ENCODE results near the gene WNK4. TPM values are rescaled to one million over a fixed set of nuclear protein-coding genes. Genes with fewer than 3 reads are reported as not detected.
A peak's percentile ranks its signal among the peaks of the same experiment; 100 is the strongest.

WNK4 gene
- total and polyA plus RNA-seq, 8 donors = 1.1 to 30.4 (median 2.7) TPM

DNA sequence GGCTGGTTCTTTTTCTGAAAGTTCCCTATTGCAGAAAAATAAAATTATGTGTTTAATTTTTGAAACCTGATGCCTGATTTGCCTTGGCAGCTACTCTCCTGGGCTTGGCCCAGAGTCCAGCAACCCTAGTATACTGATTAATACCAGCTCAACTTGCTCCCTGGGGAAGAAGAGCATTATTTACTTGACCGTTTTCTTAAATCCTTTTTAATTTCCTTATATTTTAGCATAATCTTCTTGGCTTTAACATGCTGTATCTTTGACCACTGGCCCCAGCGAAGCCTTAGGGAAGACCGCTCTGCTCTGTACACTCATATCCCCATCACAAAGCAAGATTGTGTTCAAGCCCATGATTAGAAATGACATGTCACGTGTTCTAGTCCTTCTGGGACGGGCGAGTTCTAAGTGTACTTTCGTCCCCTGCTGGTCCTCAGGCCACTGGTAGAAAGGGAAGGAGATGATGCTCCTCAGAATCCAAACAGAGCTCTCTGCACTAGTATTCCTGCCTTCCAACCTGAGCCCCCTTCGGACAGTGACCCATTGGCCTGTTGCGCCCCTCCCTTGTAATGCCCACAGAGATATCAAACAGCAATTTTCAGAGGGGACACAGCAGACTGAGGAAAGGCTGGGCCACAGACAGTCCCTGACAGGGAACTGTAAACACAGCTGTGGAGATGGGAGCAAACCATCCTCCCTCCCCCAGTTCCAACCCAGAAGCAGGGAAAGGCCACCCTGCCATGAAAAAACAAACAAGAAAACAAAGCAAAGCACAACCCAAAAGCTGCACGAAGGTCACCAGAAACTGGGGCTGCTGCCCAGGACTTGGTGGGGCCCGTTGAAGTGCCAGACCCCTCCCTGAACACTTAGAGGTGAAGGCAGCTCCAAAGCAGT is 31.3 kb upstream of the WNK4 start:
- no peaks in the 10 kb centered on the region for H3K27me3 ChIP-seq
- peaks cover under 1 to 43% (median 34%) of the 10 kb centered on the region in 4 donors for H3K4me1 ChIP-seq
- peak; percentile 10 to 31 for DNase-seq
- intact Hi-C loops (cut with DNase I; ENCODE audit: low total_unique reads) = no loop called here
- 38 to 64% (median 41%) methylated on average over 11 of the region's 11 CpGs for WGBS, 5 donors
- H3K36me3 ChIP-seq = no peaks in the 10 kb centered on the region
- H3K4me3 ChIP-seq = no peak overlapping the region
- peak overlapping the region; percentile 3 to 64 (median 51) for H3K27ac ChIP-seq
- H3K9me3 ChIP-seq = no peaks in the 10 kb centered on the region
- TF ChIP-seq EP300 (IDR thresholded peaks at IDR 0.05) = no peak
- TF ChIP-seq POLR2AphosphoS5 (IDR thresholded peaks at IDR 0.05) = no peak
- no peak for TF ChIP-seq CTCF (IDR thresholded peaks at IDR 0.05)
- no peak for TF ChIP-seq POLR2A (IDR thresholded peaks at IDR 0.05)

GRCh38 chr17:42750739-42751344 is 29.6 kb upstream of the WNK4 start:
- 37 to 55% (median 42%) methylated on average over 3 of the region's 3 CpGs for WGBS, 5 donors
- H3K27ac ChIP-seq = peak overlapping the region in 3 of 5 donors; percentile 51 to 64 (median 60)
- intact Hi-C loops (cut with DNase I; ENCODE audit: low total_unique reads) = no loop called here
- no peak for TF ChIP-seq CTCF (IDR thresholded peaks at IDR 0.05)
- no peak for TF ChIP-seq POLR2AphosphoS5 (IDR thresholded peaks at IDR 0.05)
- TF ChIP-seq POLR2A (IDR thresholded peaks at IDR 0.05) = no peak
- TF ChIP-seq EP300 (IDR thresholded peaks at IDR 0.05) = no peak
- H3K36me3 ChIP-seq = no peaks in the 10 kb centered on the region
- H3K9me3 ChIP-seq = no peaks in the 10 kb centered on the region
- peaks cover 0 to 35% (median 22%) of the 10 kb centered on the region in 4 donors for H3K4me1 ChIP-seq
- peak in 1 of 2 donors; percentile 49 for DNase-seq
- H3K4me3 ChIP-seq = no peak overlapping the region
- H3K27me3 ChIP-seq = no peaks in the 10 kb centered on the region

- TF ChIP-seq CTCF (IDR thresholded peaks at IDR 0.05) = no peak
- no peak for TF ChIP-seq EP300 (IDR thresholded peaks at IDR 0.05)
- TF ChIP-seq POLR2A (IDR thresholded peaks at IDR 0.05) = no peak
- no peak for TF ChIP-seq POLR2AphosphoS5 (IDR thresholded peaks at IDR 0.05)
- Histone ChIP-seq H3K36me3 (no peaks in the 10 kb centered on the region), H3K9me3 (no peaks in the 10 kb centered on the region), H3K4me3 (no peak overlapping the region), H3K4me1 (peaks cover 0 to 35% (median 22%) of the 10 kb centered on the region in 4 donors), H3K27me3 (no peaks in the 10 kb centered on the region), H3K27ac (no peak overlapping the region)
- DNase-seq = peak in 1 of 2 donors; percentile 27
- intact Hi-C loops (cut with DNase I; ENCODE audit: low total_unique reads) = no loop called here
- WGBS, 5 donors = 61 to 73% (median 68%) methylated on average over 7 of the region's 7 CpGs
These were observed 28.8 kb upstream of the WNK4 start for GRCh38 chr17:42751628-42752027.

DNA sequence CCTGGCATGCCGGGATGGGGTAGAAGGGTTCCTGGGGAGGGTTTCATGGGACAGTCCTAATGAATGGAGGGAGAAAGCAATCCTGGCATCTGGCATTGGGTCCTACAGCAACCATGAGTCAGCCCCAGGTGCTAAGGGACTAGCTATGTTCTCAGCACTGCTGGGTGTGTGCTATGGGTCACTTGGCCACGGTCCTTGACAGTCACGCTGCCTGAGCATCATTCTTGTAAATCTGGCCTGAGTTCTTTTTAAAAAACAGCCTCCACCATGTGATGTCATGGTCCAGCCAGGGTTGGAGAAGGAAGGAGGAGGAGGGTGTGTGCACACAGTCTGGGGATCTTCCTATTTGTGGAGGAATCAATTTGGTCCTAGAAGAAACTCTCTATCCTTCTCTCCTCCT is 25.6 kb upstream of the WNK4 start:
- no peak for TF ChIP-seq CTCF (IDR thresholded peaks at IDR 0.05)
- TF ChIP-seq POLR2A (IDR thresholded peaks at IDR 0.05) = no peak
- TF ChIP-seq EP300 (IDR thresholded peaks at IDR 0.05) = no peak
- DNase-seq = peak in 1 of 2 donors; percentile 9

More for the DNA sequence above, 25.6 kb upstream of the WNK4 start:
- H3K27ac ChIP-seq = no peak overlapping the region
- peaks cover 0 to 6% (median 0%) of the 10 kb centered on the region in 3 donors for H3K27me3 ChIP-seq
- intact Hi-C loops (cut with DNase I; ENCODE audit: low total_unique reads) = loop anchor here (5.0 kb wide), 1 partner anchor 32 kb away; no protein-coding TSS in a partner anchor
- no peak overlapping the region for H3K4me3 ChIP-seq
- H3K9me3 ChIP-seq = no peaks in the 10 kb centered on the region
- peaks cover 0 to 20% (median 10%) of the 10 kb centered on the region in 4 donors for H3K4me1 ChIP-seq
- 78 to 91% (median 83%) methylated on average over 3 of the region's 3 CpGs for WGBS, 5 donors
- H3K36me3 ChIP-seq = no peaks in the 10 kb centered on the region

Measured in stomach (tissue), 9 donors.